ENCODE measurements around the gene USP9Y.
"Not testable (repeated sequence)": the region's sequence is repeated elsewhere in the genome, so short reads cannot be mapped to it uniquely, and the experiment has no call there.

USP9Y gene

GRCh38 chrY:12701181-12701695 lies at the start of gene USP9Y:
Gene USP9Y, plus strand, starts transcription at chrY:12701231. Its CDS starts 8,217 bp downstream, at chrY:12709448.
- no peak for DNase-seq (ENCODE audit: low read depth)
- no peak for TF ChIP-seq CTCF (IDR thresholded peaks at IDR 0.05; ENCODE audit: low read length, missing control alignments)
- H3K4me3 ChIP-seq (replicated peaks; ENCODE audit: low read depth, low read length), result no peak within 1 kb of the TSS

GRCh38 chrY:12651621-12652036 lies 49.4 kb upstream of the USP9Y start:
- no peak for TF ChIP-seq CTCF (IDR thresholded peaks at IDR 0.05; ENCODE audit: low read length, missing control alignments)
- H3K4me3 ChIP-seq (replicated peaks; ENCODE audit: low read depth, low read length), result no peak overlapping the region
- DNase-seq (ENCODE audit: low read depth), result peak; percentile 85

- peak; percentile 80 for DNase-seq (ENCODE audit: low read depth)
- no peak for TF ChIP-seq CTCF (IDR thresholded peaks at IDR 0.05; ENCODE audit: low read length, missing control alignments)
- H3K4me3 ChIP-seq (replicated peaks; ENCODE audit: low read depth, low read length), result peak overlapping the region; percentile 89
Observed at GRCh38 chrY:12661745-12662681, 39.0 kb upstream of the USP9Y start.

- TF ChIP-seq CTCF (IDR thresholded peaks at IDR 0.05; ENCODE audit: low read length, missing control alignments), result no peak
- H3K4me3 ChIP-seq (replicated peaks; ENCODE audit: low read depth, low read length), result peak overlapping the region; percentile 89
- DNase-seq (ENCODE audit: low read depth), result peak; percentile 41
Observed at GRCh38 chrY:12662745-12663591, 38.1 kb upstream of the USP9Y start.

- not testable (repeated sequence) for DNase-seq (ENCODE audit: low read depth)
- peak overlapping the region; percentile 89 for H3K4me3 ChIP-seq (replicated peaks; ENCODE audit: low read depth, low read length)
Observed at GRCh38 chrY:12663845-12664244, 37.2 kb upstream of the USP9Y start.

- no peak for TF ChIP-seq CTCF (IDR thresholded peaks at IDR 0.05; ENCODE audit: low read length, missing control alignments)
- DNase-seq (ENCODE audit: low read depth), result no peak
- no peak overlapping the region for H3K4me3 ChIP-seq (replicated peaks; ENCODE audit: low read depth, low read length)
Observed at GRCh38 chrY:12678111-12678510, 22.9 kb upstream of the USP9Y start.

- no peak for DNase-seq (ENCODE audit: low read depth)
- TF ChIP-seq CTCF (IDR thresholded peaks at IDR 0.05; ENCODE audit: low read length, missing control alignments), result no peak
- H3K4me3 ChIP-seq (replicated peaks; ENCODE audit: low read depth, low read length), result no peak overlapping the region
Observed at GRCh38 chrY:12681535-12681934, 19.5 kb upstream of the USP9Y start.
